Mesothelial cell of epicardium (in vitro differentiated cells): ENCODE measurements around the gene GSN. TPM values are rescaled to one million over a fixed set of nuclear protein-coding genes. Genes with fewer than 3 reads are reported as not detected.
"Not testable (repeated sequence)": the region's sequence is repeated elsewhere in the genome, so short reads cannot be mapped to it uniquely, and the experiment has no call there.

Experiments used
- DNase-seq, 2 experiments: peaks; one replicate each; pipeline ENCODE4 v3.0.0; 2021; ENCODE audit warnings: low spot score in 2 of 2; ENCODE audit not compliant: unreplicated experiment in 2 of 2
- H3K27ac Mint-ChIP-seq: 2 replicates; pipeline ENCODE4 v1.8.0; 2021; ENCODE audit warnings: mixed read lengths
- H3K27me3 Mint-ChIP-seq: 2 replicates; pipeline ENCODE4 v1.8.0; 2021; ENCODE audit warnings: low read depth, mixed read lengths
- H3K36me3 Mint-ChIP-seq: 2 replicates; pipeline ENCODE4 v1.8.0; 2021; ENCODE audit warnings: mixed read lengths
- H3K4me1 Mint-ChIP-seq: 2 replicates; pipeline ENCODE4 v1.8.0; 2021; ENCODE audit warnings: mixed read lengths
- H3K4me3 Mint-ChIP-seq: 2 replicates; pipeline ENCODE4 v1.8.0; 2021; ENCODE audit warnings: mild to moderate bottlenecking, moderate library complexity, mixed read lengths
- H3K9me3 Mint-ChIP-seq: 2 replicates; pipeline ENCODE4 v1.8.0; 2021; ENCODE audit warnings: mixed read lengths
- CTCF ChIP-seq: fragments of 200-600 bp; sonication (generic); IDR thresholded peaks from one replicate; pipeline ENCODE4 v1.5.0; 2021; ENCODE audit warnings: antibody characterized with exemption; ENCODE audit not compliant: unreplicated experiment
- total RNA-seq: library from RNA; stranded (reverse); gene quantifications from 3 replicates; pipeline ENCODE4 v1.2.1, GENCODE V29; 2021

GSN gene
- total RNA-seq, 1 donor from 2014 or later: 114 TPM

- TF ChIP-seq CTCF: no peak
- peak; percentile 43 to 71 for DNase-seq
Observed at GRCh38 chr9:121289026-121289771, 21.2 kb downstream of the GSN start.

GRCh38 chr9:121289772-121290370 is 21.9 kb downstream of the GSN start:
- no peaks in the 10 kb centered on the region for H3K27me3 Mint-ChIP-seq
- H3K27ac Mint-ChIP-seq: peak overlapping the region; percentile 92
- TF ChIP-seq CTCF: no peak
- H3K36me3 Mint-ChIP-seq: no peaks in the 10 kb centered on the region
- H3K9me3 Mint-ChIP-seq: no peaks in the 10 kb centered on the region
- DNase-seq: no peak
- peaks cover 47% of the 10 kb centered on the region for H3K4me1 Mint-ChIP-seq
- peak overlapping the region; percentile 23 for H3K4me3 Mint-ChIP-seq

More at GRCh38 chr9:121289026-121289771, 21.2 kb downstream of the GSN start:
- peak overlapping the region; percentile 23 for H3K4me3 Mint-ChIP-seq
- H3K36me3 Mint-ChIP-seq: no peaks in the 10 kb centered on the region
- H3K27ac Mint-ChIP-seq: peak overlapping the region; percentile 92
- H3K9me3 Mint-ChIP-seq: no peaks in the 10 kb centered on the region
- peaks cover 51% of the 10 kb centered on the region for H3K4me1 Mint-ChIP-seq
- H3K27me3 Mint-ChIP-seq: no peaks in the 10 kb centered on the region

- not testable (repeated sequence) for H3K36me3 Mint-ChIP-seq, H3K4me3 Mint-ChIP-seq
Observed at GRCh38 chr9:121291536-121291935, 23.6 kb downstream of the GSN start.

GRCh38 chr9:121292051-121292450 is 24.1 kb downstream of the GSN start:
- Mint-ChIP-seq H3K27me3 (no peaks in the 10 kb centered on the region), H3K4me3 (no peak overlapping the region), H3K9me3 (no peaks in the 10 kb centered on the region), H3K27ac (no peak overlapping the region), H3K36me3 (no peaks in the 10 kb centered on the region), H3K4me1 (peaks cover 31% of the 10 kb centered on the region)
- DNase-seq: no peak
- no peak for TF ChIP-seq CTCF

More at GRCh38 chr9:121291536-121291935, 23.6 kb downstream of the GSN start:
- Mint-ChIP-seq H3K4me1 (peaks cover 36% of the 10 kb centered on the region), H3K27ac (peak overlapping the region; percentile 6)
- DNase-seq, H3K27me3 Mint-ChIP-seq, H3K9me3 Mint-ChIP-seq: not testable (repeated sequence)

- Mint-ChIP-seq H3K4me1 (peaks cover 24% of the 10 kb centered on the region), H3K27ac (no peak overlapping the region)
Observed at GRCh38 chr9:121292801-121293241, 24.9 kb downstream of the GSN start.

More at GRCh38 chr9:121292801-121293241, 24.9 kb downstream of the GSN start:
- Mint-ChIP-seq H3K9me3 (no peaks in the 10 kb centered on the region), H3K4me3 (no peak overlapping the region), H3K36me3 (no peaks in the 10 kb centered on the region), H3K27me3 (no peaks in the 10 kb centered on the region)
- no peak for TF ChIP-seq CTCF
- no peak for DNase-seq
